ENCODE data around the gene TAS1R1.

The TAS1R1 gene

GRCh38 chr1:6627031-6627430 lies 71.9 kb downstream of the TAS1R1 start:
- TF ChIP-seq, protein P1, sequence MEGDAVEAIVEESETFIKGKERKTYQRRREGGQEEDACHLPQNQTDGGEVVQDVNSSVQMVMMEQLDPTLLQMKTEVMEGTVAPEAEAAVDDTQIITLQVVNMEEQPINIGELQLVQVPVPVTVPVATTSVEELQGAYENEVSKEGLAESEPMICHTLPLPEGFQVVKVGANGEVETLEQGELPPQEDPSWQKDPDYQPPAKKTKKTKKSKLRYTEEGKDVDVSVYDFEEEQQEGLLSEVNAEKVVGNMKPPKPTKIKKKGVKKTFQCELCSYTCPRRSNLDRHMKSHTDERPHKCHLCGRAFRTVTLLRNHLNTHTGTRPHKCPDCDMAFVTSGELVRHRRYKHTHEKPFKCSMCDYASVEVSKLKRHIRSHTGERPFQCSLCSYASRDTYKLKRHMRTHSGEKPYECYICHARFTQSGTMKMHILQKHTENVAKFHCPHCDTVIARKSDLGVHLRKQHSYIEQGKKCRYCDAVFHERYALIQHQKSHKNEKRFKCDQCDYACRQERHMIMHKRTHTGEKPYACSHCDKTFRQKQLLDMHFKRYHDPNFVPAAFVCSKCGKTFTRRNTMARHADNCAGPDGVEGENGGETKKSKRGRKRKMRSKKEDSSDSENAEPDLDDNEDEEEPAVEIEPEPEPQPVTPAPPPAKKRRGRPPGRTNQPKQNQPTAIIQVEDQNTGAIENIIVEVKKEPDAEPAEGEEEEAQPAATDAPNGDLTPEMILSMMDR (conservative IDR thresholded peaks at IDR 0.05), result no peak

DNA sequence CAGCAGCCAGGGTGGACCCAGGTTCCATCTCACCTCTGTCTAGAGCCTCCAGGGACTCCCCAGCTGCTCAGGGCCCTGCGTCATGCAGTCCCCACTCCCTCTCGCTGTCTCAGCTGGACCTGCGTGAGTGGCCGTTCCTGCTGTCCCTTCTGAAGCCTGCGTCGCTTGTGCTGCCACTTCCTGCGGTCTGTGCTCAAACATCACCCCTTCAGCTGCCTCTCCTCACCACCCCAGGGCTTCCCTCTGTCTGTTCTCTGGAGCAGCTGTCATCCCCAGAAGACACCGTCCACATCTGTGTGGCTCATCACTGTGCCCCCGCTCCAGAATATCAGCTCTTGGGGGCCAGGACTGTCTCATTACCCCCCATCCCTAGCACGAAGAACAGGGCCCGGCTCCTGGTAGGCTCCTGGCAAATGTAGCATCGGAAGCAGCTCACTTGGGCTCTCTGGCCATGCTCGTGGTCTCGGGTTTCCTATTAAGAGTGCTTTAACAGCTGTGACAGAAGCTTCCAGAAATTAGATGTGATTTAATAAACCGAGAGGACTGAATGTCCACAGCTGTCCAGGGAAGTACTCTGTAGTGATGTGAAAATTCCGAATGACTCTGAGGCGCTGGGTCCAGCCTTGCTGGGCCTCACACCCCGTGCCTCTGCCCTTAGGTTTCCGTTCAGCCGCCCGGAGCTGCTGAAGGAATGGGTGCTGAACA lies 72.9 kb downstream of the TAS1R1 start:
- H3K27ac ChIP-seq, result no peak overlapping the region
- TF ChIP-seq, protein P1 (conservative IDR thresholded peaks at IDR 0.05), result no peak

More at GRCh38 chr1:6627031-6627430, 71.9 kb downstream of the TAS1R1 start:
- peak overlapping the region; percentile 96; the same call in 1 of the 2 replicates for H3K27ac ChIP-seq

DNA sequence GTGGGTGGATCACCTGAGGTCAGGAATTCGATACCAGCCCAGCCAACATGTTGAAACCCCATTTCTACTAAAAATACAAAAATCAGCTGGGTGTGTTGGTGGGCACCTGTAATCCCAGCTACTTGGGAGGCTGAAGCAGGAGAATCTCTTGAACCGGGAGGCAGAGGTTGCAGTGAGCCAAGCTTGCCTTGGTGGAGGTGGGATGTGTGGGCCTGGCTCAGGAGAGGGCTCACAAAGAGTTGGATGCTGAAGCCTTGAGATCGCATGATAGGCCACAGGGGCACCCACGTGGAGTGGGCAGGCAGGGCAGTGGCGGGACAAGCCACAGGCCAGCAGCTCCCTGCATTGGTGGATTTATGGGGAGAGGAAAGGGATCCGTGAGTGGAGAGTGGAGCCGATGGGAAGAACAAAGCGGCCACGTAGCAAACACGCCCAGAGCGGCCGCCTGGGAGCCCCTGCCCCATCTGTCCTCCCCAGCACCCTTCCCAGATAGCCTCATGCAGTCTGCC lies 73.9 kb downstream of the TAS1R1 start:
- H3K27ac ChIP-seq, result no peak overlapping the region
- TF ChIP-seq, protein P1 (conservative IDR thresholded peaks at IDR 0.05), result no peak

Data from VCaP (cell line).